GM12864 (cell line): Measurements from ENCODE around the gene ZDHHC1.

ENCODE experiments used
- DNase-seq: peaks from one replicate; pipeline ENCODE4 v3.0.0-alpha.2; 2011; ENCODE audit warnings: low read depth
- H3K4me3 ChIP-seq: 2 replicates; pipeline ENCODE4 v1.5.1; 2011; ENCODE audit warnings: mild to moderate bottlenecking, low read depth, low read length, control low read depth
- TF ChIP-seq, protein P1 (sequence below): IDR thresholded peaks from 2 replicates; pipeline ENCODE4 v1.5.1; 2011; ENCODE audit warnings: low read depth, mild to moderate bottlenecking, moderate library complexity, low read length, control low read depth, inconsistent platforms; ENCODE audit errors: missing control alignments

The ZDHHC1 gene

DNA sequence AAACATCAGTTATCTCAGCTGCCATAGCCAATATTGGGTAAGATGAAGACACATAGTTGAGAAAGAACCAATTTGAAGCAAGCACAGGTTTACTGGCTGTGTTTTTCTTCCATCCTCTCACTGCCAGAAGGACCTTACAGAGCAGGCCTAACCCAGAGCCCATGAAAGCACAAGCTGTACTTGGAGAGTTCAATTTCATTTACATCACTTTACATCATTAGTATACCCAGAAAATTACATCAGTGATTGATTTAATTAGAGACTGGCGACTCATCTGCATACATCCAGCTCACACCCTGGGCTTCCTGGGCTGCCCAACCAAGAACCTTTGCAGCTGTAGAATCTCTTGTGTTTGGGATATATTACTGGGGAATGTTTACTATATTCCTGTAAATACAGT is 66.0 kb downstream of the ZDHHC1 start:
- TF ChIP-seq, protein P1, sequence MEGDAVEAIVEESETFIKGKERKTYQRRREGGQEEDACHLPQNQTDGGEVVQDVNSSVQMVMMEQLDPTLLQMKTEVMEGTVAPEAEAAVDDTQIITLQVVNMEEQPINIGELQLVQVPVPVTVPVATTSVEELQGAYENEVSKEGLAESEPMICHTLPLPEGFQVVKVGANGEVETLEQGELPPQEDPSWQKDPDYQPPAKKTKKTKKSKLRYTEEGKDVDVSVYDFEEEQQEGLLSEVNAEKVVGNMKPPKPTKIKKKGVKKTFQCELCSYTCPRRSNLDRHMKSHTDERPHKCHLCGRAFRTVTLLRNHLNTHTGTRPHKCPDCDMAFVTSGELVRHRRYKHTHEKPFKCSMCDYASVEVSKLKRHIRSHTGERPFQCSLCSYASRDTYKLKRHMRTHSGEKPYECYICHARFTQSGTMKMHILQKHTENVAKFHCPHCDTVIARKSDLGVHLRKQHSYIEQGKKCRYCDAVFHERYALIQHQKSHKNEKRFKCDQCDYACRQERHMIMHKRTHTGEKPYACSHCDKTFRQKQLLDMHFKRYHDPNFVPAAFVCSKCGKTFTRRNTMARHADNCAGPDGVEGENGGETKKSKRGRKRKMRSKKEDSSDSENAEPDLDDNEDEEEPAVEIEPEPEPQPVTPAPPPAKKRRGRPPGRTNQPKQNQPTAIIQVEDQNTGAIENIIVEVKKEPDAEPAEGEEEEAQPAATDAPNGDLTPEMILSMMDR: no peak
- no peak overlapping the region for H3K4me3 ChIP-seq
- DNase-seq: no peak

- TF ChIP-seq, protein P1: peak; percentile 40
- no peak for DNase-seq
- H3K4me3 ChIP-seq: no peak overlapping the region
These were observed 67.1 kb downstream of the ZDHHC1 start for GRCh38 chr16:67349172-67349571.

- TF ChIP-seq, protein P1: no peak
- no peak for DNase-seq
- no peak overlapping the region for H3K4me3 ChIP-seq
These were observed 69.9 kb downstream of the ZDHHC1 start for GRCh38 chr16:67346341-67346740.

DNA sequence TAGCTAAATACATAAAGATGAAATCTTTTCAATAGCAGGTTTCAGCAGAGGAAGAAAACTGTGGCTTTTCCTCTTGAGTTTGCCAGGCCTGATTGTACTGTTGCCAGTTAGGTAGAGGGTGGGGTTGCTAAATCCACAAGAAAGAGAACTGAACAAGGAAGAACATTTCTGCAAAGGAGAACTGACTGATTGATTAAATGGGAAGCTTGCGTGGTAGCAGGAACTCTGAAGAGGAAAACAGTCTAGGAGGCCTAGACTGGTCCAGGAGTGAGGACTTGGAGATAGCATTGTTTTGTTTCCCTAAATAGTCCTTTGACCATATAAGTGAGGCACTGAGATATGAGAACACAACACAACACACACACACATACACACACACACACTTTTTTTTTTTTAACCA is 70.9 kb downstream of the ZDHHC1 start:
- TF ChIP-seq, protein P1: no peak
- no peak for DNase-seq
- H3K4me3 ChIP-seq: no peak overlapping the region
